Fibroblast of villous mesenchyme (primary cell): ENCODE results near the gene NEURL2. TPM values are rescaled to one million over a fixed set of nuclear protein-coding genes. Genes with fewer than 3 reads are reported as not detected.
A peak's percentile ranks its signal among the peaks of the same experiment; 100 is the strongest.

Experiments
- DNase-seq: peaks from one replicate; pipeline ENCODE4 v3.0.0-alpha.2; 2010; ENCODE audit warnings: low read depth
- H3K4me3 ChIP-seq: 2 replicates; pipeline ENCODE4 v1.5.1; 2011; ENCODE audit warnings: low read depth, mild to moderate bottlenecking, low read length
- total RNA-seq: library from RNA; depleted of rRNA; stranded (reverse); fragments of >200 nt; gene quantifications from 2 replicates; pipeline ENCODE4 v1.2.3, GENCODE V29; 2012
- TF ChIP-seq, protein P1 (sequence below): IDR thresholded peaks from 2 replicates; pipeline ENCODE4 v1.5.1; 2012; ENCODE audit warnings: low read depth, mild to moderate bottlenecking, low read length; ENCODE audit not compliant: insufficient read depth

NEURL2 gene
- total RNA-seq, 1 donor, result 3.9 TPM

DNA sequence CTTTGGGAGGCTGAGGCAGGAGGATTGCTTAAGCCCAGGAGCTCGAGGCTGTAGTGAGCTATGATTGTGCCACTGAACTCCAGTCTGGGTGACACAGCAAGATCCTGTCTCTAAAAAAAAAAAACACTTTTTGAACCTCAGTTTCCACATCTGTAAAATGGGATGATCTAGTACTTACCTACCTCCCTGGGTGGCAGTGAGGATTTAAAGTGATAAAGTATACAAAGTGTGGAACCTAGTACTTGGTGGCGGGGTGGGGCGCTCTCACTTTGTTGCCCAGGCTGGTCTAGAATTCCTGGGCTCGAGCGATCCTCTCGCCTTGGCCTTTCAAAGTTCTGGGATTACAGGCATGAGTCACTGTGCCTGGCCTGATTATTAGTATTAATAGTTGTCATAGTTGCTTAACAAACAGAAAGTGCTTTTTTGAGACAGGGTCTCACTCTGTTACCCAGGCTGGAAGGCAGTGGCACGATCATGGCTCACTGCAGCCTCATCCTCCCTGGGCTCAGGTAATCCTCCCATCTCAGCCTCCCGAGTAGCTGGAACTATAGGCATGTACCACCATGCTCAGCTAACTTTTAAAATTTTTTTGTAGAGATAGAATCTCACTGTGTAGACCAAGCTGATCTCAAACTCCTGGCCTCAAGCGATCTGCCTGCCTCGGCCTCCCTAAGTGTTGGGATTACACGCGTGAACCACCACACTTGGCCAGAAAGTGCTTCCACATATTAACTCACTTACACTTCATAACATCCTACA is 27.9 kb upstream of the NEURL2 start:
- H3K4me3 ChIP-seq, result no peak overlapping the region
- TF ChIP-seq, protein P1, sequence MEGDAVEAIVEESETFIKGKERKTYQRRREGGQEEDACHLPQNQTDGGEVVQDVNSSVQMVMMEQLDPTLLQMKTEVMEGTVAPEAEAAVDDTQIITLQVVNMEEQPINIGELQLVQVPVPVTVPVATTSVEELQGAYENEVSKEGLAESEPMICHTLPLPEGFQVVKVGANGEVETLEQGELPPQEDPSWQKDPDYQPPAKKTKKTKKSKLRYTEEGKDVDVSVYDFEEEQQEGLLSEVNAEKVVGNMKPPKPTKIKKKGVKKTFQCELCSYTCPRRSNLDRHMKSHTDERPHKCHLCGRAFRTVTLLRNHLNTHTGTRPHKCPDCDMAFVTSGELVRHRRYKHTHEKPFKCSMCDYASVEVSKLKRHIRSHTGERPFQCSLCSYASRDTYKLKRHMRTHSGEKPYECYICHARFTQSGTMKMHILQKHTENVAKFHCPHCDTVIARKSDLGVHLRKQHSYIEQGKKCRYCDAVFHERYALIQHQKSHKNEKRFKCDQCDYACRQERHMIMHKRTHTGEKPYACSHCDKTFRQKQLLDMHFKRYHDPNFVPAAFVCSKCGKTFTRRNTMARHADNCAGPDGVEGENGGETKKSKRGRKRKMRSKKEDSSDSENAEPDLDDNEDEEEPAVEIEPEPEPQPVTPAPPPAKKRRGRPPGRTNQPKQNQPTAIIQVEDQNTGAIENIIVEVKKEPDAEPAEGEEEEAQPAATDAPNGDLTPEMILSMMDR, result no peak
- peak; percentile 61 for DNase-seq

- H3K4me3 ChIP-seq, result no peak overlapping the region
- TF ChIP-seq, protein P1, result no peak
- DNase-seq, result peak; percentile 90
Observed at GRCh38 chr20:45918182-45918737, 27.3 kb upstream of the NEURL2 start.

DNA sequence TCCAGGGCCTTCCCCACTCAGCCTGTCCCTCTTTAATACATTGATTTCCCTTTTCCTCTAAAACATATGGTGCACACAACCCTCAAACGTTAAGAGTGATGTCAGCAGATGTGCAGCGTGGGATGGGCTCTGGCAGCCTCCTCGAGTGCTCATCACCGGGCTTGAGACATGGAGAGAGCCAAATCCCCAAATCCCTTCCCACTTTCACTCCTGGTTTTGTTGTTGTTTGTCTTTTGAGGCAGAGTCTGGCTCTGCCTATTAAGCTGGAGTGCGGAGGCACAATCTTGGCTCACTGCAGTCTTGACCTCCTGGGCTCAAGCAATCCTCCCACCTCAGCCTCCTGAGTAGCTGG is 26.8 kb upstream of the NEURL2 start:
- TF ChIP-seq, protein P1, result no peak

GRCh38 chr20:45913116-45913515 is 22.1 kb upstream of the NEURL2 start:
- TF ChIP-seq, protein P1, result no peak
- no peak for DNase-seq
- H3K4me3 ChIP-seq, result no peak overlapping the region

More for the DNA sequence above, 26.8 kb upstream of the NEURL2 start:
- DNase-seq, result peak; percentile 76
- H3K4me3 ChIP-seq, result no peak overlapping the region

- H3K4me3 ChIP-seq, result peak overlapping the region; percentile 76
- TF ChIP-seq, protein P1, result no peak
Observed at GRCh38 chr20:45912344-45912682, 21.3 kb upstream of the NEURL2 start.

DNA sequence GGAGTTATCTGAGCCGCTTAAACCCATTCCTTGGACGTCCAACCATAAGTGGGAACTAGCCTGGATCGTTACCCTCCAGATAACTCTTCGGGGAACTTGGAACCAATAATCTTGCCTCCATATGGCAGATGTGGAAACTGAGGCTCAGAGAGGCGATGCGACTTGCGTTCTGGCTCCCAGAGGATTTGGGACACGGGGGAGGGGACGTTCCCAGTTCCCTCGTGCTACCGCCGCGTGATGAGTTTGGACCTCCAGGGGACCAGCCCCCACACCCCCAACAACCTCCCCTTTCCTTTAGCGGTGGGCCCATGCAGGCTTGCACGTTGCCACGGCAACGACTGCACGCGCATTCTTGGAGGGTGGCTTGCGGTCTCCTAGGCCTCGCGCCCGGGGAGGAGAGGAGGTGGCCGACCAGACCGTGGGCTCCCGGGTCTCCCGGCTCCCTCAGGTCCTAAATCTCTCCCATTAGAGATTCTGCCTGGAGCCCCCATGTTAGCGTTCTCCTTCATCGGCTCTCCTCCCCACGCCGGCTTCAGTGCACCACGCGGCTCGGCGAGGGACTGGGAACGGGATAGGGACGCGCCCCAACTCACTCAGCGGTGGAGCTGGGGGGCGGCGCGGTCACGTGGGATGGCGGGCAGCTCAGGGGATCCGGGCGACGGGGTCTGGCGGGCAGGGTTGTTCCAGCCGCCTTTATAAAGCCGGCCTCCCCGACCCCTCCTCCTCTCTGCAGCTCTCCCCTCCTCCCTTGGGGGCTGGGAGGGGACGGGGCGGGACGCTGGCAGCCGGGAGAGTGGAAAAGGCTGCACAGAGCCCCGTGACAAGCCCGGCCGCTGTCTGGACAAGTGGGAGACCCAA is 20.7 kb upstream of the NEURL2 start, which contains the start of gene PLTP:
PLTP (minus strand) TSS at position 670 of the 858 bp plus-strand sequence. CDS start 703 bp downstream, outside the sequence.
- DNase-seq, result peak; percentile 76
- peak within 1 kb of the TSS; percentile 76 for H3K4me3 ChIP-seq
- TF ChIP-seq, protein P1, result no peak

More at GRCh38 chr20:45912344-45912682, 21.3 kb upstream of the NEURL2 start:
- DNase-seq, result no peak
